GM23338 (cell line): ENCODE measurements around the gene EIF3J. TPM values are rescaled to one million over a fixed set of nuclear protein-coding genes. Genes with fewer than 3 reads are reported as not detected.

Experiments
- ATAC-seq: fragments of 200-7000 bp; cut with Tn5 transposase; 3 replicates; pipeline ENCODE4 v1.9.1; 2020
- DNase-seq: peaks from one replicate; pipeline ENCODE4 v3.0.0-alpha.2; 2015; ENCODE audit warnings: low spot score
- H2AFZ ChIP-seq: fragments of 200-600 bp; sonication (generic); 2 replicates; pipeline ENCODE4 v1.8.0; 2016; ENCODE audit warnings: antibody characterized with exemption, mild to moderate bottlenecking, moderate library complexity
- H3F3A ChIP-seq: fragments of 200-600 bp; sonication (generic); replicated peaks from 2 replicates; pipeline ENCODE4 v1.8.0; 2017; ENCODE audit warnings: antibody characterized with exemption, mixed run types, low read depth
- H3K27ac ChIP-seq: fragments of 200-600 bp; sonication (generic); 2 replicates; pipeline ENCODE4 v1.6.1; 2016; ENCODE audit warnings: low read depth
- H3K27me3 ChIP-seq: fragments of 200-600 bp; sonication (generic); 2 replicates; pipeline ENCODE4 v1.8.0; 2016; ENCODE audit warnings: mild to moderate bottlenecking, mixed run types, moderate library complexity; ENCODE audit not compliant: insufficient read depth
- H3K36me3 ChIP-seq: fragments of 200-600 bp; sonication (generic); 2 replicates; pipeline ENCODE4 v1.8.0; 2016; ENCODE audit warnings: mild to moderate bottlenecking; ENCODE audit not compliant: insufficient read depth
- H3K4me1 ChIP-seq: fragments of 200-600 bp; sonication (generic); 2 replicates; pipeline ENCODE4 v1.8.0; 2016; ENCODE audit warnings: mild to moderate bottlenecking, moderate library complexity; ENCODE audit not compliant: insufficient read depth
- H3K4me2 ChIP-seq: fragments of 200-600 bp; sonication (generic); 2 replicates; pipeline ENCODE4 v1.7.1; 2017; ENCODE audit warnings: mixed run types
- H3K4me3 ChIP-seq: fragments of 200-600 bp; sonication (generic); 2 replicates; pipeline ENCODE4 v1.6.1; 2016; ENCODE audit warnings: mixed run types
- H3K79me2 ChIP-seq: fragments of 200-600 bp; sonication (generic); replicated peaks from 2 replicates; pipeline ENCODE4 v1.8.0; 2017; ENCODE audit warnings: mild to moderate bottlenecking; ENCODE audit not compliant: insufficient read depth
- H3K9me2 ChIP-seq: fragments of 200-600 bp; sonication (generic); 2 replicates; pipeline ENCODE4 v1.8.0; 2017; ENCODE audit not compliant: insufficient read depth
- H4K20me1 ChIP-seq: fragments of 200-600 bp; sonication (generic); replicated peaks from 2 replicates; pipeline ENCODE4 v1.8.0; 2017; ENCODE audit warnings: mild to moderate bottlenecking; ENCODE audit not compliant: insufficient read depth
- H3K27ac Mint-ChIP-seq: 2 replicates; pipeline ENCODE4 v1.8.0; 2020; ENCODE audit warnings: inconsistent platforms, mild to moderate bottlenecking, moderate library complexity, mixed read lengths
- H3K27me3 Mint-ChIP-seq: 3 replicates; pipeline ENCODE4 v1.8.0; 2022; ENCODE audit warnings: low read depth, mild to moderate bottlenecking, moderate library complexity, mixed read lengths, inconsistent platforms; ENCODE audit not compliant: insufficient read depth, poor library complexity
- H3K36me3 Mint-ChIP-seq: 3 replicates; pipeline ENCODE4 v1.8.0; 2021; ENCODE audit warnings: low read depth, mild to moderate bottlenecking, inconsistent platforms, moderate library complexity, mixed read lengths
- H3K4me1 Mint-ChIP-seq: 3 replicates; pipeline ENCODE4 v1.8.0; 2020; ENCODE audit warnings: mild to moderate bottlenecking, inconsistent platforms, mixed read lengths
- H3K4me3 Mint-ChIP-seq: 3 replicates; pipeline ENCODE4 v1.8.0; 2021; ENCODE audit warnings: moderate library complexity, mild to moderate bottlenecking, inconsistent platforms, mixed read lengths
- H3K9me3 Mint-ChIP-seq: 3 replicates; pipeline ENCODE4 v1.8.0; 2020; ENCODE audit warnings: moderate library complexity, mild to moderate bottlenecking, inconsistent platforms, mixed read lengths
- CREB1 ChIP-seq: fragments of 250-450 bp; sonication (Bioruptor Pico); IDR thresholded peaks from 2 replicates; pipeline ENCODE4 v1.5.0; 2020; ENCODE audit warnings: low read depth, mild to moderate bottlenecking, moderate library complexity
- EZH2 ChIP-seq: fragments of 200-600 bp; sonication (generic); IDR thresholded peaks from one replicate; pipeline ENCODE4 v1.8.0; 2017; ENCODE audit warnings: antibody characterized with exemption, mild to moderate bottlenecking, low read depth; ENCODE audit not compliant: unreplicated experiment
- EZH2phosphoT487 ChIP-seq: fragments of 200-600 bp; sonication (generic); IDR thresholded peaks from one replicate; pipeline ENCODE4 v1.8.1; 2018; ENCODE audit warnings: antibody characterized with exemption; ENCODE audit not compliant: unreplicated experiment
- JUNB ChIP-seq: IDR thresholded peaks from one replicate; pipeline ENCODE4 v1.6.1; 2016; ENCODE audit warnings: antibody characterized with exemption; ENCODE audit not compliant: unreplicated experiment
- NANOG ChIP-seq: IDR thresholded peaks from 2 replicates; pipeline ENCODE4 v1.6.1; 2016; ENCODE audit warnings: antibody characterized with exemption, borderline replicate concordance
- POLR2AphosphoS5 ChIP-seq: IDR thresholded peaks from 2 replicates; pipeline ENCODE4 v1.6.1; 2016; ENCODE audit warnings: antibody characterized with exemption, low read depth
- STAT1 ChIP-seq: IDR thresholded peaks from one replicate; pipeline ENCODE4 v1.6.1; 2016; ENCODE audit warnings: antibody characterized with exemption; ENCODE audit not compliant: unreplicated experiment
- ZNF114 ChIP-seq: fragments of 250-450 bp; sonication (Bioruptor Pico); IDR thresholded peaks from 2 replicates; pipeline ENCODE4 v1.5.0; 2020; ENCODE audit warnings: mild to moderate bottlenecking, moderate library complexity
- ZNF331 ChIP-seq: fragments of 250-450 bp; sonication (Bioruptor Pico); IDR thresholded peaks from 2 replicates; pipeline ENCODE4 v1.5.0; 2020; ENCODE audit warnings: low read depth, mild to moderate bottlenecking, moderate library complexity
- ZNF462 ChIP-seq: fragments of 250-450 bp; sonication (Bioruptor Pico); IDR thresholded peaks from 2 replicates; pipeline ENCODE4 v1.5.0; 2020; ENCODE audit warnings: mild to moderate bottlenecking, moderate library complexity
- polyA plus RNA-seq: library from polyadenylated mRNA; unstranded; fragments of >200 nt; fragmentation: Nextera tagmentation; extraction: Ambion mirVana; gene quantifications from 2 replicates; pipeline ENCODE4 v1.2.1, GENCODE V29; 2016
- total RNA-seq: library from RNA; depleted of rRNA; stranded (reverse); fragments of >200 nt; shearing (Covaris generic); gene quantifications from 2 replicates; pipeline ENCODE4 v1.2.3, GENCODE V29; 2014
- TF ChIP-seq, protein P1 (sequence below): IDR thresholded peaks from 2 replicates; pipeline ENCODE4 v1.6.1; 2016; ENCODE audit warnings: antibody characterized with exemption
- TF ChIP-seq, protein P2 (sequence below), 2 experiments: fragments of 200-600 bp in 1 of 2; sonication (generic) in 1 of 2; conservative IDR thresholded peaks; 2 replicates each; pipeline versions ENCODE4 v1.5.1 to v1.6.1; 2016 to 2017; ENCODE audit warnings: antibody characterized with exemption in 2 of 2, low read depth in 2 of 2, mild to moderate bottlenecking in 2 of 2, moderate library complexity in 1 of 2
- TF ChIP-seq, protein P3 (sequence below): IDR thresholded peaks from one replicate; pipeline ENCODE4 v1.6.1; 2018; ENCODE audit warnings: antibody characterized with exemption; ENCODE audit not compliant: unreplicated experiment

Gene EIF3J
- total and polyA plus RNA-seq, 2 experiments from 2014 or later = 62.7 to 66.6 TPM

- Histone ChIP-seq H4K20me1 (no peaks in the 10 kb centered on the region; the same call in 1 of the 2 replicates), H3K4me2 (no peak overlapping the region), H3F3A (no peaks in the 10 kb centered on the region), H3K36me3 (peaks cover 25% of the 10 kb centered on the region), H3K27ac (no peak overlapping the region), H2AFZ (no peak overlapping the region), H3K9me2 (no peaks in the 10 kb centered on the region), H3K27me3 (no peaks in the 10 kb centered on the region), H3K4me1 (no peaks in the 10 kb centered on the region), H3K79me2 (no peaks in the 10 kb centered on the region), H3K4me3 (no peak overlapping the region)
- DNase-seq (no peak), ATAC-seq (no peak)
- Mint-ChIP-seq H3K27ac (no peak overlapping the region), H3K36me3 (peaks cover 60% of the 10 kb centered on the region), H3K4me3 (no peak overlapping the region), H3K9me3 (no peaks in the 10 kb centered on the region), H3K27me3 (peaks cover 2% of the 10 kb centered on the region), H3K4me1 (no peaks in the 10 kb centered on the region)
- no peak for TF ChIP-seq ZNF114
- TF ChIP-seq, protein P1, sequence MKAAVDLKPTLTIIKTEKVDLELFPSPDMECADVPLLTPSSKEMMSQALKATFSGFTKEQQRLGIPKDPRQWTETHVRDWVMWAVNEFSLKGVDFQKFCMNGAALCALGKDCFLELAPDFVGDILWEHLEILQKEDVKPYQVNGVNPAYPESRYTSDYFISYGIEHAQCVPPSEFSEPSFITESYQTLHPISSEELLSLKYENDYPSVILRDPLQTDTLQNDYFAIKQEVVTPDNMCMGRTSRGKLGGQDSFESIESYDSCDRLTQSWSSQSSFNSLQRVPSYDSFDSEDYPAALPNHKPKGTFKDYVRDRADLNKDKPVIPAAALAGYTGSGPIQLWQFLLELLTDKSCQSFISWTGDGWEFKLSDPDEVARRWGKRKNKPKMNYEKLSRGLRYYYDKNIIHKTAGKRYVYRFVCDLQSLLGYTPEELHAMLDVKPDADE = no peak
- TF ChIP-seq, protein P2, sequence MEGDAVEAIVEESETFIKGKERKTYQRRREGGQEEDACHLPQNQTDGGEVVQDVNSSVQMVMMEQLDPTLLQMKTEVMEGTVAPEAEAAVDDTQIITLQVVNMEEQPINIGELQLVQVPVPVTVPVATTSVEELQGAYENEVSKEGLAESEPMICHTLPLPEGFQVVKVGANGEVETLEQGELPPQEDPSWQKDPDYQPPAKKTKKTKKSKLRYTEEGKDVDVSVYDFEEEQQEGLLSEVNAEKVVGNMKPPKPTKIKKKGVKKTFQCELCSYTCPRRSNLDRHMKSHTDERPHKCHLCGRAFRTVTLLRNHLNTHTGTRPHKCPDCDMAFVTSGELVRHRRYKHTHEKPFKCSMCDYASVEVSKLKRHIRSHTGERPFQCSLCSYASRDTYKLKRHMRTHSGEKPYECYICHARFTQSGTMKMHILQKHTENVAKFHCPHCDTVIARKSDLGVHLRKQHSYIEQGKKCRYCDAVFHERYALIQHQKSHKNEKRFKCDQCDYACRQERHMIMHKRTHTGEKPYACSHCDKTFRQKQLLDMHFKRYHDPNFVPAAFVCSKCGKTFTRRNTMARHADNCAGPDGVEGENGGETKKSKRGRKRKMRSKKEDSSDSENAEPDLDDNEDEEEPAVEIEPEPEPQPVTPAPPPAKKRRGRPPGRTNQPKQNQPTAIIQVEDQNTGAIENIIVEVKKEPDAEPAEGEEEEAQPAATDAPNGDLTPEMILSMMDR (conservative IDR thresholded peaks at IDR 0.05; ENCODE audit: low read depth in 2 of 2) = no peak
- no peak for TF ChIP-seq EZH2
- no peak for TF ChIP-seq JUNB
- TF ChIP-seq STAT1 = no peak
- TF ChIP-seq NANOG = no peak
- no peak for TF ChIP-seq ZNF331 (CRISPR knock-in tag)
- TF ChIP-seq CREB1 (CRISPR knock-in tag) = no peak
- TF ChIP-seq POLR2AphosphoS5 = no peak
- TF ChIP-seq, protein P3, sequence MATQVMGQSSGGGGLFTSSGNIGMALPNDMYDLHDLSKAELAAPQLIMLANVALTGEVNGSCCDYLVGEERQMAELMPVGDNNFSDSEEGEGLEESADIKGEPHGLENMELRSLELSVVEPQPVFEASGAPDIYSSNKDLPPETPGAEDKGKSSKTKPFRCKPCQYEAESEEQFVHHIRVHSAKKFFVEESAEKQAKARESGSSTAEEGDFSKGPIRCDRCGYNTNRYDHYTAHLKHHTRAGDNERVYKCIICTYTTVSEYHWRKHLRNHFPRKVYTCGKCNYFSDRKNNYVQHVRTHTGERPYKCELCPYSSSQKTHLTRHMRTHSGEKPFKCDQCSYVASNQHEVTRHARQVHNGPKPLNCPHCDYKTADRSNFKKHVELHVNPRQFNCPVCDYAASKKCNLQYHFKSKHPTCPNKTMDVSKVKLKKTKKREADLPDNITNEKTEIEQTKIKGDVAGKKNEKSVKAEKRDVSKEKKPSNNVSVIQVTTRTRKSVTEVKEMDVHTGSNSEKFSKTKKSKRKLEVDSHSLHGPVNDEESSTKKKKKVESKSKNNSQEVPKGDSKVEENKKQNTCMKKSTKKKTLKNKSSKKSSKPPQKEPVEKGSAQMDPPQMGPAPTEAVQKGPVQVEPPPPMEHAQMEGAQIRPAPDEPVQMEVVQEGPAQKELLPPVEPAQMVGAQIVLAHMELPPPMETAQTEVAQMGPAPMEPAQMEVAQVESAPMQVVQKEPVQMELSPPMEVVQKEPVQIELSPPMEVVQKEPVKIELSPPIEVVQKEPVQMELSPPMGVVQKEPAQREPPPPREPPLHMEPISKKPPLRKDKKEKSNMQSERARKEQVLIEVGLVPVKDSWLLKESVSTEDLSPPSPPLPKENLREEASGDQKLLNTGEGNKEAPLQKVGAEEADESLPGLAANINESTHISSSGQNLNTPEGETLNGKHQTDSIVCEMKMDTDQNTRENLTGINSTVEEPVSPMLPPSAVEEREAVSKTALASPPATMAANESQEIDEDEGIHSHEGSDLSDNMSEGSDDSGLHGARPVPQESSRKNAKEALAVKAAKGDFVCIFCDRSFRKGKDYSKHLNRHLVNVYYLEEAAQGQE = no peak
- no peak for TF ChIP-seq EZH2phosphoT487
- no peak for TF ChIP-seq ZNF462 (CRISPR knock-in tag)
Measured at GRCh38 chr15:44585633-44586032, 48.7 kb downstream of the EIF3J start.
